ENCODE results near the gene SCG3. TPM values are rescaled to one million over a fixed set of nuclear protein-coding genes. Genes with fewer than 3 reads are reported as not detected.

Gene SCG3
- total RNA-seq, 1 donor from 2014 or later: 219 TPM

DNA sequence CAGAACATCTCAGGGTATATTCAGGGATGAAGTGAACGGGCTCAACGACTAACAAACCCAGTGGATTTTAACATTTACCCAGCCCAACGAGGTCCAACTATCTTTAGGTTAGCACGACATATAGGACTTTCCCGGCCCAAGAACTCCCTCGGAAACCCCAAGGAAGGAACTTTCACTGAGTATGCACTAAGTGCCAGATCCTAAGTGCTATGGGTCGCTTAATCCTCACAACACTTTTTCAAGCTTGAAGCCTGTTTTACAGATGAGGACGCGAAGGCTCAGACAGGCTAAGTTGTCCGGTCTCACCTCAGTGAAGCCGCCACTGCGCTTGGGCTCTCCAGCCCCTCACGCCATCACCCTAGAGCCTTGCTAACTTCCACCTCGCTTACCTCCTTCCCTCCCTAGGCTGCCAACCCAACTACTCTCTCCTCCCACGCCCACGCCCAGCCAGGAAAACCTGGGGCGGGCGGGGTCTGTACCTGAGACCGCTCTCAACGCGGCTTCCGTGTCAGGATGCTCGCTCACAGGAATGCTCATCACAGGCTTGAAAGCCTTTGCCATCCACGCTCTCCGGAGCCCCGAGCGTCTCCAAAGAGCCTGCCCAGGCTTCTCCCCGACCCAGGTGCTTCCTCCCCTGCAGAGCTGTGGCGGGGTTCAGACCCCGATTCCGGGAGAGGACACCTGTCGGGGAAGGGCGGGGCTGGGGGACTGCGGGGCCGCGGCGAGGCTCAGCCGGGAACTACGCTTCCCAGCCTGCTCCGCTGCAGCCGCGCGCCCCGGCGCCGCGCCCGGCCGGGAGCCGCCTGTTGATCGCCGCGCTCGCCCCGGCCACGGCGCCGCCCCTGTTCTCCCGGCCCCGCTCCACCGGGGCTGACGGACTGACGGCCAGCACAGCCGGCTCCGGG is 69.7 kb downstream of the SCG3 start, which contains the start of gene TMOD2:
Gene TMOD2 (plus strand): TSS at position 806 of the 905 bp plus-strand sequence. CDS start 14,845 bp downstream, outside the sequence.
- peak; percentile 67 for DNase-seq
- TF ChIP-seq CTCF (IDR thresholded peaks at IDR 0.05; ENCODE audit: partially characterized antibody, unreplicated experiment): no peak
- Mint-ChIP-seq H3K27me3 (ENCODE audit: unreplicated experiment) (peaks cover 15% of the 10 kb centered on the region), H3K4me1 (ENCODE audit: low read depth, unreplicated experiment) (peaks cover 3% of the 10 kb centered on the region), H3K9me3 (ENCODE audit: unreplicated experiment) (peaks cover 5% of the 10 kb centered on the region), H3K36me3 (ENCODE audit: unreplicated experiment) (no peaks in the 10 kb centered on the region), H3K4me3 (ENCODE audit: unreplicated experiment) (peak within 1 kb of the TSS; percentile 97), H3K27ac (ENCODE audit: unreplicated experiment) (peak within 1 kb of the TSS; percentile 79)

GRCh38 chr15:51751697-51752683 is 70.7 kb downstream of the SCG3 start:
- H3K4me1 Mint-ChIP-seq (ENCODE audit: low read depth, unreplicated experiment): peaks cover 3% of the 10 kb centered on the region
- H3K36me3 Mint-ChIP-seq (ENCODE audit: unreplicated experiment): no peaks in the 10 kb centered on the region
- H3K9me3 Mint-ChIP-seq (ENCODE audit: unreplicated experiment): peaks cover 5% of the 10 kb centered on the region
- peak overlapping the region; percentile 79 for H3K27ac Mint-ChIP-seq (ENCODE audit: unreplicated experiment)
- peak overlapping the region; percentile 93 for H3K4me3 Mint-ChIP-seq (ENCODE audit: unreplicated experiment)
- DNase-seq: peak; percentile 61
- no peak for TF ChIP-seq CTCF (IDR thresholded peaks at IDR 0.05; ENCODE audit: partially characterized antibody, unreplicated experiment)
- peaks cover 15% of the 10 kb centered on the region for H3K27me3 Mint-ChIP-seq (ENCODE audit: unreplicated experiment)

DNA sequence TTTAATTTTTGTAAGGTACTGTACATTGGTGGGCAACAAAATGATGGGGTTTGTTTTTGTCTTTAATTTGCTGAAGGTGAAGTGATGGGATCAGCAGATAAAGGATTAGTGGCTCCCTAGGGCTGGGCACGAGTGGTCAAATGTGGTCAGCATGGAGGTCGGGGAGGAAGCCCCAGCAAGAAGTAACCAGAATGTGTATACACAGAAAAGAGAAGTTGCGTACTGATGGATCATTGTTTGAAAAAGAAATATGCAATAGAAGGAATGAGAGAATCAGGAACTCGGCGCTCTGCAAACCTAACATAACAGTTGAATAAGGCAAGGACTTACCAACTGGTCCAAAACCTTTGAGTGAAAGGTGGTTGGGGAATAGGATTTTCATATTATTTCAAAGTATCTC is 71.6 kb downstream of the SCG3 start:
- DNase-seq: no peak
- Mint-ChIP-seq H3K4me1 (ENCODE audit: low read depth, unreplicated experiment) (peaks cover 3% of the 10 kb centered on the region), H3K27me3 (ENCODE audit: unreplicated experiment) (peaks cover 15% of the 10 kb centered on the region), H3K36me3 (ENCODE audit: unreplicated experiment) (no peaks in the 10 kb centered on the region), H3K4me3 (ENCODE audit: unreplicated experiment) (peak overlapping the region; percentile 93), H3K9me3 (ENCODE audit: unreplicated experiment) (peaks cover 5% of the 10 kb centered on the region), H3K27ac (ENCODE audit: unreplicated experiment) (peak overlapping the region; percentile 14)
- no peak for TF ChIP-seq CTCF (IDR thresholded peaks at IDR 0.05; ENCODE audit: partially characterized antibody, unreplicated experiment)

DNA sequence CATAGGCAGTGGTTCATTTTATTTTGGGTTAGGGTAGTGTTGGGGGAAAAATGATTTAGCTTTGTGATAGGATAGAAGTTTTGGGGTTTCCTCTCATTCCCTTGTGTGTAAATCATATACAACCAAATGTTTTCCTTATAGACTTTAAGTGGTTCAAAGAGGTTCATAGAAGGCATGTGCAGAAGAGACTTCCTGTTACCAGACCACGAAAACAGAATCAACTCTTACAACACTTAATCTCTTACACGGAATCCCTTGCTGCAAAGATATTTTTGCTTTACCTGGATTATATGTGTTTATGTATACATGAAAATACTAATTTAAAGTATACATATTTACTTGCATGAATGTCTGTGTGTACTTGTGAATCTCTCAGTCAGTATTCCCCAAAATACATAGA is 73.0 kb downstream of the SCG3 start:
- no peak for TF ChIP-seq CTCF (IDR thresholded peaks at IDR 0.05; ENCODE audit: partially characterized antibody, unreplicated experiment)
- Mint-ChIP-seq H3K4me3 (ENCODE audit: unreplicated experiment) (no peak overlapping the region), H3K27me3 (ENCODE audit: unreplicated experiment) (peaks cover 17% of the 10 kb centered on the region), H3K36me3 (ENCODE audit: unreplicated experiment) (no peaks in the 10 kb centered on the region), H3K27ac (ENCODE audit: unreplicated experiment) (no peak overlapping the region), H3K4me1 (ENCODE audit: low read depth, unreplicated experiment) (peaks cover 9% of the 10 kb centered on the region), H3K9me3 (ENCODE audit: unreplicated experiment) (peaks cover 5% of the 10 kb centered on the region)
- no peak for DNase-seq

All from glutamatergic neuron (in vitro differentiated cells).